ENCODE measurements around the gene NPY2R.

NPY2R gene

GRCh38 chr4:155249016-155249566 lies 40.7 kb downstream of the NPY2R start:
- DNase-seq (ENCODE audit: low spot score), result no peak

DNA sequence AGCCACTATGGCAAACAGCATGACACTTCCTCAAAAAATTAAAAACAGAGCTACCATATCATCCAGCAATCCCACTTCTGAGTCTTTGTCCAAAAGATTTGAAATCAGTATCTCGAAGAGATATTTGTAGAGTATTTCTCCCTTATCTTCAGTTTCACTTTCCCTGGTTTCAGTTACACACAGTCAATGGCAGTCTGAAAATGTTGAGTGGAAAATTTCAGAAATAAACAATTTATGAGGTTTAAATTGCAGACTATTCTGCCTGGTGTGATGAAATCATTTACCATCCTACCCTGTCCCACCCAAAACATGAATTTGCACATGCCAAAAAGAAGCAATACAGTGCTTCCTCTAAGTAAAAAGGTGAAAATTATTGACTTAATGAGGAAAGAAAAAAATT lies 43.9 kb downstream of the NPY2R start:
- DNase-seq (ENCODE audit: low spot score), result no peak

- no peak for DNase-seq (ENCODE audit: low spot score)
These were observed 55.0 kb downstream of the NPY2R start for GRCh38 chr4:155263480-155263879.

DNA sequence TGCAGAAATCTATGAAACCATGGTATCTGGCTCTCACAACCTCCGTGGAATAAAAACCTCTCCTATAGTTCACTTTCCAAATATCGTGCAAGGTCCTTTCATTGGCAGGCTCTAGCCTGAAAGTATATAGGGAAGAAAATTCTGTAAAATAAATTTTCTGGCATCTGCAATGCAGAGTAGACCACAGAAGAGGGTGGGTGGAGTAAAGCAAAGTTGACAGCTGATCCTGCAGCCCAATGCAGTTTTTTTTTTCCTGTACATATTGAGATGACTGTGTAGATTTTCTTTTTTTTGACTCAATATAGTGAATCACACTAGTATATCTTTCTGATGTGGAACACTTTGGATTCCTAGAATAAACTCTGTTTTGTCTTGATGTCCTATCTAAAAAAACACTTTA lies 56.7 kb downstream of the NPY2R start:
- no peak for DNase-seq (ENCODE audit: low spot score)

Measured in SW480 (cell line).